ENCODE data around the gene TBC1D4.

TBC1D4 gene

DNA sequence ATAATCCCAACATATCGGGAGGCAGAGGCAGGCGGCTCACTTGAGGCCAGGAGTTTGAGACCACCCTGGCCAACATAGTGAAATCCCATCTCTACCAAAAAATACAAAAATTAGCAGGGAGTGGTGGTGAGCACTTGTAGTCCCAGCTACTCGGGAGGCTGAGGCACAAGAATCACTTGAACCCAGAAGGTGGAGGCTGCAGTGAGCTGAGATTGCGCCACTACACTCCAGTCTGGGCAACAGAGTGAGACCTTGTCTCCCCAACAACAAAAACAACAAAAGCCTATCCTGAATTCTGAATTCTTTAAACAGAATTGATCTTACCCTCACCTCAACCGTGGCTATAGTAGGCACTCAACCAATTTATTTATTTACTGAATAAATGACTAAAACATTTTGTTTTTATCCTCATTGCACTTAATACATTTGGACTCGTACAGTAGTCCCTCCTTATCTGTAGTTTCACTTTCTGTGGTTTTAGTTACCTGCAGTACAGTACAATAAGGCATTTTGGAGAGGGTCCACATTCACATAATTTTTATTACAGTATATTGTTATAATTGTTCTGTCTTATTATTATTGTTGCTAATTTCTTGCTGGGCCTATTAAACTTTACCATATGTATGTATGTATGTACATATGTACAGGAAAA lies 98.8 kb downstream of the TBC1D4 start:
- no peak for DNase-seq

DNA sequence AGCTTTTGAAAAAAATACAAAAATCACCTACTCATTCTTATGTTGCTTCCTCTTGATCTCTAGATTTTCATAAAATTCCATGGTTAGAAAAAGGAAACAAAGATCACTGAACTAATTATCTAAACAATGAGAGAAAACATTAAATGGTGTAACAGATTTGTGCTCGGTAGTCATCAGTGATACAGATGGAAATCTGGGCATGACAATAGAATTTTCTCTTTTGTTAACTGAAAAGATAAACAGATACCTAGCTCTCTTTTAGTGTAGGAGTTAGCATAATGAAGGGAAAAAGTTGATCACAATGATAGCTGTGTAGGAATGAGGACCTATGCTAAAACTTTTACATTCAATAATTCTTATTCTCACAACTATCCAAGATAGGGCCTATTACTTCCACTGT lies 103.7 kb downstream of the TBC1D4 start:
- DNase-seq: no peak

DNA sequence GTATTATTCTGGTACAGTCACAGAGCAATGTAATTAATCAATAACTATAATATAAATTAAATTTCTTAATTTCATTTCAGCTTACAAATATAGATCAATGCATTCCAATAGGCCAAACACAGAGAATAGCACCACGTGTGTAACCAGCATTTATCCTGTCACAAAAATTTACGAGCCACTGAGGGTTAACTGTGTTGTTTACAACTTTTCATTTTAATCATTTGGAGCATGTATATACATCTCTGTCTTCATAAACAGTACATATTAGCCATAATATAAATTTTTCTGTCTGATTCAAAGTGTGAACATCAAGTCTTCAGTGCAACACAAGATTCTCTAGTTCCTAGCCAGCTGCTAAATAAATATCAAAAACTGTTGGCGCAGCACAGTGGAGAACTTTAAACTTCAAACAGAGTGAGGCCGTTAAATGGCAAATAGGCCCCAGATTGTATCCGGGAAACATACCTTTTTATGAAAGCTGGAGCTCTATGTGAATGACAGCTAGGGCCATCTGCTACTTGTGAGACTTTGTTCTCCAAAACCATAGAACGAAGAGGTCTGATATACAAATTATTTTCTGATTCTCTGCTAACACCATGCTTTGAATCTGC lies 105.1 kb downstream of the TBC1D4 start:
- no peak for DNase-seq

DNA sequence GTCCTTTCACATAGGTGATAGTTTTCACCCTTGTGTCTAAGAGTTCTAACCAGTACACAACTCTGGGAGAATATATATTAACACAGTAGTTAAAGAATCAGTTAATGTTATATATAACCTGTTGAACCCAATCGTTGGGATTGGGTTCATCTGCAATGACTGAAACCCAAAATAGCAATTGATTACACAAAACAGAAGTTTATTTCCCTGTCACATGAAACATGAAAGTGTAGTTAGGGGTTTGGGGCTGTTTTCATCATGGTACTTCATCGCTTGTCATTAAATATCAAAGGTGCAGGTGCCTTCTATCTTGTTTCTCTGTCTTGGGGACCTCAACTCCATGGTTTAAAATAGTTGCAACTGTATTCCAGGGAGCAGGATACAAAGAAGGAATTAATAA lies 106.6 kb downstream of the TBC1D4 start:
- DNase-seq: no peak

GRCh38 chr13:75373988-75374387 lies 108.0 kb downstream of the TBC1D4 start:
- DNase-seq: no peak

DNA sequence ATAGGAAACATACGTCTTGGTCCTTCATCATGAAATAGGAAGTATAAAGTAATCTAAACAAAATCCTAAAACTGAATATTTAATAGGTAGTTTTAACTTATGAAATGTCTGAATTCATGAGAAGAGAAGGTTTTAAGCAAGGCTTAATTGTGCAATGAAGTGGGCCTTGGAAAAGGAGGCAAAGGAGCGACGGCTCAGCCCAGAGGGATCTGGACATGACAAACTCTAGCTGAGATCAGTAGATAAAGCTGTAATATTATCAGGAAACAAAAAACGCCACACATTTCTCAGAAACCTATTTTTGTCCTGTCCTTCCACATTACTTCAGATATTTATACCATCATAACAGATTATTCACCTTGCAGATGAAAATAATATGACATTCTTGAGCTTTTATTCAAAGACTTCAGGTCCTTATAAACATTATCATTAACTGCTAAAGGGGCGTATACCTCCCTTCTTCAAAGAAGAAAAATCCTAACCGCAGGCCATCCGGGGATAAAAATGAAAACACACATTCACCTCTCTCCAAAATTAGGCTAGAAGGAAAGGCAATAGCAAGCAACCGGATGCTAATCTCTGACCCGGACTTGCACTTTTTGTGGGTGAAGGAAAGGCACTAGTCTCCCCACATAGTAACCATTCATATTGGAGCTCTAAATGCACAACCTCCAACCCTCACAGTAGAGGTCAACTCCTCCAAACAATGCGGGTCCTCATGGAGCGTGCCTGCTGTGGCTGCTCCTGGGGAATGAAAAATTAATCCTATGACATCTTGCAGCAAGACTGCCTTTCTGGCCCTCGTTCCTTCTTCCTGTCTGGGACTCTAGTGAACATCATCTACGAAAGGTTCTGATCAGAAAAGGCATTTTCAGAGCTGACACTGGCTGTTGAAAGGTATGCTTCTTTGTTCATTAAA lies 108.8 kb downstream of the TBC1D4 start:
- no peak for DNase-seq

DNA sequence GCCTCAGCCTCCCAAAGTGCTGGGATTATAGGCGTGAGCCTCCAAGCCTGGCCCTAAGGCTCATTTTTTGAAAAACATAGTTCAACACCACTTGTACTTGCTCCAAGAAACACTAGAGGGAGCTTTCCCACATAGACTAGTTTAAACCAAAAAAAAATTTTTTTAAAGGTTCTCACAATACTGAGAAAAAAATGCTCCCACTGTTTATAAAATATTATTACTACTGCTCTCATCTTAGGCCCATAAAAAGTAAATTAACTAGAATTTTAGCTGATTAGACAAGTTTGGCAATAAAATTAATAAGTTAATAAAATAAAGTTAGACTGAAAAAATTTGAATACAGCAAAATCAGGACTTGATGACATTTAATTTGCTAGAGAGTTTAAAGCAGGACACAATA lies 109.5 kb downstream of the TBC1D4 start:
- peak in 1 of 2 donors; percentile 3 for DNase-seq

GRCh38 chr13:75371203-75371602 lies 110.8 kb downstream of the TBC1D4 start:
- no peak for DNase-seq

GRCh38 chr13:75370774-75371173 lies 111.2 kb downstream of the TBC1D4 start:
- DNase-seq: no peak

DNA sequence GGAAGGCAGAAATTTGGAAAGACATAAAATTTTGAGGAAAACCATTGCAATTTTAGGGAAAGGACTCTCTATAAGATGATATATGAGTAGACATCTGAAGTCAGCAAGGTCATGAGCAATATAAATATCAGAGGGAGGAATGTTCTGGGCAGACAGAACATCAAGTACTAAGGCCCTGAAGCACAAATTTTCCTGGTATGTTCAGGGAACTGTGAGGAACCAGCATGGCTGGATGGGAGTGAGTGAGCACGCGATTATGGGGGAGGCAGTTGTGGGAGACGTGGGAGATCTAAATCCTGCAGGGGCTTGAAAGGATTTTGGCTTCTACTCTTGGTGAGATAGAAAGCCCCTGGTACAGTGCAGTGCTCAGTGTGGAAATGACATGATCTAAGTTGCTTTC lies 112.0 kb downstream of the TBC1D4 start:
- DNase-seq: no peak

DNA sequence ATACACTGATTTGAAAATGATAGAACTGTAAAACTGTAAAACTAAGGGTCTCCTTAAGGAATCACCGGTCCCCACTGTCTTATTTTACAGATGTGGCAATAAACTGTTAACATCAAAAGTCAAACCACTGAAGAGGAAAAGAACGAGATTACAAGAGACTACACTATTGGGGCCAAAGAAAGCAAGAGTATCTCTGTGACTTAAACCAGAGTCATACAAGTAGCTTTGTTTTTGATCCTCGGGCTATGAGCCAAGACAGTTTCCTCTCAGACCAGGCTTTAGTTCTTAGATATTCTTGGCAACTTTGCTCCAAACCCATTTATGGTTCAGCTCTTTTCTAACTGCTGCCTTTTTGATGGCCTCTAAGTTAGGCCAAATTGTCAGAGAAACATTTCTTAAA lies 113.8 kb downstream of the TBC1D4 start:
- DNase-seq: no peak

DNA sequence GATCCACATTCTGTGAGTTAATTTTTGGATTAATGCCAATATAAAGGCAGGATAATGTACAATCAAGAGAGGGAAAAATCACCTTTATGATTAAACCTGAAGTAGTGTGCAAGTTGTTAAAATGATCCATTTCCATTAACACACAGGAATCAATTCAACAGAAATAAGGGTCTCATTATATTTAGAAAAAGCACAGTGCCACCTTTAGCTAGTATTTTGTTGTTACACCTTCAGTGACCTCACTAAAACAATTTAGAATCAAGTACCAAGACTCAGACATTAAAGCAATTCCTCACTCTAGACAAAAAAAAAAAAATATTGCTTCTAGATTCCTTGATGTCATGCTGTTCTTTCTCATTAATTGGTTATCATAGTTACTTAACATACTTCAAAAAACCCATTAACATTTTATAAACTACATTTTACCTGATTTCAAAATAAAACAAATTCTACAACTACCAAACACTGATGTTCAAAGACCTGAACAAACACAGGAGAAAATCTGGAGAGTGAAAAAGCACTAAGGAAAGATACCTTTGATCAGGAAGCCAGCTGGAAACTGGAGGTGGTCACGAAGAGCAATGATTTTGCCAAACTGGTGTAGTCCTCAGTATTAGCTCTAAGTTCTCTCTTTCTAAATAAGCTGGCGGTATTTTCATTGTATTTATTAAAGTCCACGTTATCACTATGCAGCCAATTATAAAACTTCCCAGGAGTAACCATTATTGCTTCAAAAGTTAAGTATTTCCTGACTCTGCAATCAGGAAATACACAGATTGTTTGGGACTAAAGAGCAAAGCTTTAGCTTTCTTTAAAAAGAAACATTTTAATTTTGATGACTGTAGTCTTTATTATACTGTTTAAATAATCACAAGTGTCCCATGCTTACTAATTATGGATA lies 115.3 kb downstream of the TBC1D4 start:
- no peak for DNase-seq

DNA sequence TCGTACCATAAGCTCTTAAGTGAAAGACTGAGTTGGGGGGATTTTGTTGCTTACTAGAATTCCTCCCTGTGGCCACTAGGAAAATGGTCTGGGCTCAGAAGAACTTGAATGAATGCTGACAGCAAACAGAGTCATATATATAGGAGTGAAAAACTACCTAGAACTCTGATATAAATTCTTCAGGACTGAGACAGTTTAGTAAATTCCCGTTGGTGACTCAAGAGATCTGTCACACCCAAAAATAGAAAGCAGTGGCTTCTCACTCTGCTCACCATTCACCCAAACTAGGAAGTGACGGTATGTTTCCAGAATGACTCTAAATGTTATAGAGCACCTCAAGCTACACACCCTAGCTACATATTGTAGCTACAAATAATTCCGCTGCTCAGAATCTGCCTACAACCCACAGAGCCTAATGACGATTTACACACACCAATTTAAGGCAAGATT lies 116.2 kb downstream of the TBC1D4 start:
- DNase-seq: no peak

DNA sequence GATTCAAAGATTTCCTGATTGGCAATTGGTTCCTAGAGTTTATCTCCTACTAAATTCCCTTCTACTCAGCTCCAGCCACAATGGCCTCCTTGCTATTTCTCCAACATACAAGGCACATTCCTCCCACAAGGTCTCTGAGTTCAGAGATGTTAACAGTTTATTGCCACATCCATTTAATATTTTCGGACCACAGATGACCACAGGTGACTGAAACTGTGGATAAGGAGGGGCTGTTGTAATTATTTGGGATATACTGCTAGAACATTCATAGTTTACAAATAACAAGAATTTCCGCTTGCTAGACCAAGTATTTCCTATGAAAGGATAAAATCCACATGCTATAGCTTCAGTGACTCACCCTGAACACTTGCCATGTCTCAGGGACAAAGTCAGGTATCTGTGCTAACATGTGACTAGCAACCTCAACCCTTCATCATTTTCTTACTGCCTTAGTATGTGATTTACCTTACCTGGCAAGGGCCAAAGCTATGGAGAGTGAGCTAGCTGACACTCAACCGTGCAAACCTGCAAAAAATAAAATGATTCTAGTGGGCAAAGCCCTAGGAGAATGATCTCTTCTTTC lies 117.7 kb downstream of the TBC1D4 start:
- DNase-seq: no peak

- no peak for DNase-seq
Observed at GRCh38 chr13:75363371-75363770, 118.6 kb downstream of the TBC1D4 start.

GRCh38 chr13:75362026-75362425 lies 119.9 kb downstream of the TBC1D4 start:
- no peak for DNase-seq

- no peak for DNase-seq
Observed at GRCh38 chr13:75360170-75360569, 121.8 kb downstream of the TBC1D4 start.

DNA sequence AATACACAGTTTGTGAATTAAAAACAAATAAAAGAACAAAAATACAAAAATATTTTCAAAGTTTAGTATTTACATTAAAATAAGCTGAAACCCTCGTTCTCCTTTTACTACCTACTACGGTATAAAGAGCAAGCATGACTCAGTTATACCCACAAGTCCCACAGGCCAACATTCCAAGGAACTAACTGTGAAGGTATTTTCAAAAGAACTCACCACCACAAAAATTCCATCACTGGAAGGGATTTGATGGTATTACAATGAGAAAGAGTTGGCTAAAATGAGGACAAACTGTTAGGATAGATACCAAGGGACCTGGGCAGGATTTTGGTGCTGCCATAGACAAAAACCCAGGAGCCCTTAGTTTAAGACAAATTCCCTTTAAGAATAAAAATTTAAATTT lies 122.7 kb downstream of the TBC1D4 start:
- no peak for DNase-seq

DNA sequence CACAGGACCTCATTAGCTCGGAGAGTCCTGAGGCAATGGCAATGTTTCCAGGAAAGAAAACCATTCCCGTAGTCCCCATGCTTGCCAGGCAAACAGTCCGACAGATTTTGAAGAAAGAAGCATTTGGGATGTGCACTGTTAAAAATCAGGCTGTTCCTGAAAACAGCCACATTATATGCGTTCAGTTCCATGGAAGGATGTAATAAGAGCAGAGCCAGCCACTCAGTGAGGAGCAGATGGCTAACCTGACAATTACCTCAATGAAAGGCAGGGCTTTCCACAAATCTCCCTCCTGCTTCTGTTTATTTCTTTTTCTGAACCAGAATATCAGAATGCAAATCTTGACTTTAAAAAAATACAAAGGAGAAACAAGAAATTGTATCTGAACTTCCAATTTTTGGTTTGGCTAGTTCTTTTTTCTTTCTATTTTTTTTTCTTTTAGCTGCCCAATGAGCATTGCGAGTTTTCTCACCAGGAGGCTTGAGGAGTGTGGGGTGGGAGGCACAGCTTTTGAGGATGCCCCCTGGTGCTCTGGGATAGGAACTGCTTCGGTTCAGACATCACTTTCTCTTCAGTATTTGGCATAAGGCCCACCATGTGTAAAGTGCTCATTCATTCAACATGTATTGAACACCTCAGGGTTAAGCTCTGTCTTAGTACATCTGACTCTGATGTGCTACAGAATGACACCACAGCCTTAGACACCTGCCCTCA lies 124.2 kb downstream of the TBC1D4 start:
- DNase-seq: no peak

DNA sequence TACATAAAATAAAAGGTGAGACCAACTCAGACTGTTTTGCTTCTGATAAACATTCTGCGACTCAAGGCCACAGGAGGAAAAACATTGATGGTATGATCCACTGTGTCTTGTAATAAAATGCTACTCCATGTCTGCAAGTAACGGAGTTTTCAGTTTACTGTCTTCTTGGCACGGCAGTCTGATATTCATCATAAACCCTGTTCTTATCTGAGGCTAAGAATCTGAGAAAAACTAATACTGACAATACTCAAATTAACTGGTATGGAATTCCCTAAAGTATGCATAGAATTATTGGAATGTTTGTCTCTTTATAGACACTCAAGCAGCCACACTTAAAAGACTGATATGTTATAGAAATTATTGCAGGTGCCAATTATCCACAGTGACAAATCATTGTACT lies 125.5 kb downstream of the TBC1D4 start:
- no peak for DNase-seq

- no peak for DNase-seq
Observed at GRCh38 chr13:75355609-75356008, 126.4 kb downstream of the TBC1D4 start.

DNA sequence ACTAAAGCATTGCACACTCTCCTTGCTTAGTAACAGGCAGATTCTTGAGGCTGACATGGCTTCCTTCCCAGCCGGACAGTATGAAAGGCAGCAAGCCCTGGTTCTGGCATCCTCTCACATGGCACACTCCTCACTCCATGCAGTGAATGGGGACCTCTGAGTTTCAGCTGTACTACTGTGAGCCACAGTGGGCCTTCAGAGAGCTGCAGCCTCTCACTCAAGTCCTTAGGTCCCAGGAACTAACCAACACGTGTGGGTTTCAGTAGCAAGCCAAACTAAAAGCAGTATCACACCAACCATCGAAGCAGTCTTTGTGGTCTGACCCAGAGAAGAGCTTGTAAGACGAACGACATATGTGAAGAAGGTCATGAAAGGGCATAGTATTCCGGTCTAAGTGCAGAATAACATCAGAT lies 128.2 kb downstream of the TBC1D4 start:
- no peak for DNase-seq

All from bone marrow (tissue), 2 donors.